Vagina (tissue), 2 donors: Measurements from ENCODE around the gene PDE1C.

Experiments
- POLR2A ChIP-seq, 2 donors: fragments of 450-650 bp; IDR thresholded peaks; one replicate each; pipeline ENCODE4 v1.6.1; 2017; ENCODE audit warnings: antibody characterized with exemption in 2 of 2, mild to moderate bottlenecking in 2 of 2, moderate library complexity in 2 of 2
- POLR2AphosphoS5 ChIP-seq, 2 donors: sonication (generic); formaldehyde crosslinking; IDR thresholded peaks; one replicate each; pipeline ENCODE4 v1.9.0; 2017; ENCODE audit warnings: antibody characterized with exemption in 2 of 2, mild to moderate bottlenecking in 2 of 2, low read depth in 1 of 2; ENCODE audit not compliant: insufficient read depth in 1 of 2
- TF ChIP-seq, protein P1 (sequence below), 3 experiments: fragments of 450-650 bp in 2 of 3; fragments of 200-600 bp in 1 of 3; sonication (generic) in 1 of 3; IDR thresholded peaks; one replicate each; pipeline ENCODE4 v1.5.1; 2017 to 2019; ENCODE audit warnings: antibody characterized with exemption in 3 of 3, mild to moderate bottlenecking in 2 of 3, moderate library complexity in 2 of 3

DNA sequence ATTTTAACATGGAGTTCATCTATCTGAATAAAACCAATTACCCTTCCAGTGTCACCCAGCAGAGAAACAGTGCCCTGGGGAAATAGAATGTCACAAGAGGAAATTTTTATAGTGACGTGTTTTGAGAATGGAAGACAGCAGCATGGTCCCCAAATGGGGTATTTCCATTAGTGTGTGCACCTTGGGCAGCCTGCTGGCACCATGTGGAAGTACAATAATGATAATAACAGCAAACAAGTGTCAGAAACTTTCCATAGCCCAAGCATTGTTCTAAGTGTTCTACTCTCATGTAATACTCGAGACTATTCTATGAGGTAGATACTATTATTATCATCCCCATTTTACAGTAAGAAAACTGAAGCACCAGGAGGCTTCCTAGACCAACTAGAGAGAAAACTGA, 2.2 kb upstream of the PDE1C start:
- TF ChIP-seq, protein P1, sequence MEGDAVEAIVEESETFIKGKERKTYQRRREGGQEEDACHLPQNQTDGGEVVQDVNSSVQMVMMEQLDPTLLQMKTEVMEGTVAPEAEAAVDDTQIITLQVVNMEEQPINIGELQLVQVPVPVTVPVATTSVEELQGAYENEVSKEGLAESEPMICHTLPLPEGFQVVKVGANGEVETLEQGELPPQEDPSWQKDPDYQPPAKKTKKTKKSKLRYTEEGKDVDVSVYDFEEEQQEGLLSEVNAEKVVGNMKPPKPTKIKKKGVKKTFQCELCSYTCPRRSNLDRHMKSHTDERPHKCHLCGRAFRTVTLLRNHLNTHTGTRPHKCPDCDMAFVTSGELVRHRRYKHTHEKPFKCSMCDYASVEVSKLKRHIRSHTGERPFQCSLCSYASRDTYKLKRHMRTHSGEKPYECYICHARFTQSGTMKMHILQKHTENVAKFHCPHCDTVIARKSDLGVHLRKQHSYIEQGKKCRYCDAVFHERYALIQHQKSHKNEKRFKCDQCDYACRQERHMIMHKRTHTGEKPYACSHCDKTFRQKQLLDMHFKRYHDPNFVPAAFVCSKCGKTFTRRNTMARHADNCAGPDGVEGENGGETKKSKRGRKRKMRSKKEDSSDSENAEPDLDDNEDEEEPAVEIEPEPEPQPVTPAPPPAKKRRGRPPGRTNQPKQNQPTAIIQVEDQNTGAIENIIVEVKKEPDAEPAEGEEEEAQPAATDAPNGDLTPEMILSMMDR (IDR thresholded peaks at IDR 0.05), result no peak
- TF ChIP-seq POLR2A (IDR thresholded peaks at IDR 0.05) (no peak), POLR2AphosphoS5 (IDR thresholded peaks at IDR 0.05; ENCODE audit: insufficient read depth in 1 of 2, low read depth in 1 of 2) (no peak)
